GM21529 (cell line): ENCODE results near the gene GPC5.
"Not testable (repeated sequence)": the region's sequence is repeated elsewhere in the genome, so short reads cannot be mapped to it uniquely, and the experiment has no call there.

ENCODE experiments used
- ATAC-seq: cut with Tn5 transposase; IDR thresholded peaks from one replicate; pipeline ENCODE4 v1.9.1; 2021; ENCODE audit not compliant: unreplicated experiment

GPC5 gene

GRCh38 chr13:92224825-92225224 is 826.4 kb downstream of the GPC5 start:
- ATAC-seq = no peak

GRCh38 chr13:92225861-92226260 is 827.4 kb downstream of the GPC5 start:
- no peak for ATAC-seq

- ATAC-seq = no peak
These were observed 834.5 kb downstream of the GPC5 start for GRCh38 chr13:92232871-92233270.

- ATAC-seq = no peak
These were observed 853.3 kb downstream of the GPC5 start for GRCh38 chr13:92251671-92252210.

- ATAC-seq = no peak
These were observed 857.1 kb downstream of the GPC5 start for GRCh38 chr13:92255526-92255925.

DNA sequence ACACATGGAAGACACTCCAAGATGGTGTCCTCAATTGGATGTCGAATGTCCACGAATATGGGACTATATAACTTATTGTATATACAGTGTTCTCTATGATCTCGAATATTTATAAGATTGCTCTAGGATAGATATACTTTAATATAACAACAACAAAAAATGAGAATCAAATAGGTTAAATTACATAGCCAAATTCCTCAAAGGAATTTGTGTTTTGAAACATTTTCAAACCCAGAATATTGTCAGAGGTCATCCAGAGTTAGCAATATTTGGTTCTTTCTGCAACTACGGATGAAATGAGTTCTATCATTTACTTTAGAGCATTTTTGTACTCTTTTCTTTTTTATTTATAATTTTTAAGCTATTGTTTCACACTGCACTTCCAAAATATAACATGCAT is 857.8 kb downstream of the GPC5 start:
- ATAC-seq = no peak

DNA sequence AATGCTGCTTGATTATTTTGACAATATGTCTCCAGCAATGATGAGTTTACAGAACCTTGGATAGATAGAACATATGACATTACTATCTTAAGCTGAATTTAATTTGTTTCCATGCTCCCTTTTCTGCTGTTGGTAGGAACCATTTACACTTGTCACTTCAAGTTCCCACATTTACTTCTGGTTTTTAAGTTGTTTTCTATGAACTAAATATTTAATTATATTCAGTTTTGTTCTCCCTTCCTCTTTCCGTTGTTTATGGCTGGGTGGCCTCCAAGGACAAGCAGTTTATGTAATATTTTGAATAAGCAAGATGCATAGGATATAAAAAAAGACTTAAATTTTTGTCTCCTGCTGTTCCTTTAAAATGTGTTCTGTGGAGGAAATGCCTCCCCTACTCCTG is 860.6 kb downstream of the GPC5 start:
- no peak for ATAC-seq

DNA sequence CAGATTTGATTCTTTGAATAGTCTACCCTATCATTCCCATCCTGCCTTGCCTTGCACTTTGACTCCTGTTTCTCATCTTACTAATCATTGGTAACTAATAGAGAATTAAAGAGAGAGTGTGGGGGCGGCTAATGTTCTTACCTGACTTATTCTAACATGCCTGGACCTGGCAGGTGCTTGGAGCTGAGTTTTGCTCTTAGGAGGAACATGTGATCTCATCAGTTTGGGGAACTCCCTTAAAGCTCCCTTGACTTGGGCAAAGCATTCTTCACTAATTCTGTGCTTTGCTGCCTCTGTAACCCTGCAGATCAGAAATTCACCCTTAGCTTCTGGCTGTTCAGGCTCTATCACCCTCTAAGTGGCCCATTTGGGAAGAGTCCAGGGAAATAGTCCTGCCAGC is 861.1 kb downstream of the GPC5 start:
- no peak for ATAC-seq

DNA sequence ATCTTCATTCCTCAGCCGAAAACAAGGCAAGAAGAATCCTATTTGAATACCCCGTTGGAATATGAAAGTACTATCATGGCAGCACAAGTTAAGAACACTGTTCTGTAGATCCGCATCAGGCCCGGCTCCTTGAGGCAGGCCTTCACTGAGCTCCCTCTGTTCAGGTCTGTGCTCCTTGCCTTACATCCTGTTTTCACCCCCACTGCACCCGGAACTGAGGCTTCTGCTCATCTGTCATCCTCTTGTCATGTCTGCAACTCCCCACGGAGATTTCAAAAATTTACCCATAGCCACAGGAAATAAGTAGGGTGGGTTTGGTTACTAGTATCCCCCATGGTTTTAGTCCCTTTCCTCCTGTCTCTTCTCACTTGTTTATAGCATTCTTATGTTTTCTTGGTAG is 861.9 kb downstream of the GPC5 start:
- no peak for ATAC-seq

- no peak for ATAC-seq
These were observed 863.8 kb downstream of the GPC5 start for GRCh38 chr13:92262100-92262788.

DNA sequence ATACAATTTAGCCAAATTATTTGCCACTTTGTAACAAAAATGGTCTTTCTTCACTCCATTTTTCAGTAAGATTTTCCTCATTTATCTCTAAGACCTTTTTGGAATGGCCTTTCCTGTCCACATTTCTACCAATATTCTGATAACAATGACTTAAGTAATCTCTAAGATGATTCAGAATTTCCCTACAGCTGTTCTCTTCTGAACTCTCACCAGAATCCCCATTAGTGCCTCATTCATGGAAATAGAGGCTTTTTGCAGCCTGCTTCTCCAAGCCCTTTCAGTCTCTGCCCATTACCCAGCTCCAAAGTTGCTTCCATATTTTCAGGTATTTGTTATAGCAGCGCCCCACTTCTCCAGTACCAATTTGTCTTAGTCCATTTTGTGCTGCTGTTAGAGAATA is 867.0 kb downstream of the GPC5 start:
- ATAC-seq = no peak

DNA sequence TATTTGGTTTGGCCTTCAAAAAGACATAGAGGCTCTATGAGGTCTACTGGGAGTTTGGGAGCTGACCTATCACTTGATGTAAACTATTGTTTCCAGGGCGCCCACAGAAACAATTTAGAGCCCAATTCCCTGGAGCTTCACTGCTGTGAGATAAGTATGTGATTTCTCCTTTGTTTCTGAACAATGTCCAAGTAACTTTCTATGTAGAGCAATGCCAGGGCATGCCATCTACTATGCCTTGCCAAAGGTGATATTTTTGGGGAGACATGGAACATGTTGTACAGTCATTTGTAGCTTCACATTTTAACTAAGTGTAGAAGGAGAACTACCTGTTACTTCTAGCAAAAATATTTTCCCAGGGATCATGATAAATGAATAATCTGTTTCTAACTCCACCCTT is 872.6 kb downstream of the GPC5 start:
- no peak for ATAC-seq

- ATAC-seq = no peak
These were observed 873.8 kb downstream of the GPC5 start for GRCh38 chr13:92272177-92272576.

- not testable (repeated sequence) for ATAC-seq
These were observed 882.6 kb downstream of the GPC5 start for GRCh38 chr13:92280986-92281385.

DNA sequence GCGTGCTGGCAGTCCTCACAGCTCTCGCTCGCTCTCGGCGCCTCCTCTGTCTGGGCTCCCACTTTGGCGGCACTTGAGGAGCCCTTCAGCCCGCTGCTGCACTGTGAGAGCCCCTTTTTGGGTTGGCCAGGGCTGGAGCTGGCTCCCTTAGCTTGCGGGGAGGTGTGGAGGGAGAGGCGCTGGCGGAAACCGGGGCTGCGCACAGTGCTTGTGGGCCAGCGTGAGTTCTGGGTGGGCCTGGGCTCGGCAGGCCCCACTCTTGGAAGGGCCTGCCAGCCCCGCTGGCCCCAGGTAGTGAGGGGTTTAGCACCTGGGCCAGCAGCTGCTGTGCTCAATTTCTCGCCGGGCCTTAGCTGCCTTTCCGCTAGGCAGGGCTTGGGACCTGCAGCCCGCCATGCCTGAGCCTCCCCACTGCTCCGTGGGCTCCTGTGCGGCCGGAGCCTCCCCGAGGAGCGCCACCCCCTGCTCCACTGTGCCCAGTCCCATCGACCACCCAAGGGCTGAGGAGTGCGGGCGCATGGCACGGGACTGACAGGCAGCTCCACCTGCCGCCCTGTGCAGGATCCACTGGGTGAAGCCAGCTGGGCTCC is 892.4 kb downstream of the GPC5 start:
- ATAC-seq = not testable (repeated sequence)

- not testable (repeated sequence) for ATAC-seq
These were observed 896.1 kb downstream of the GPC5 start for GRCh38 chr13:92294533-92294932.

DNA sequence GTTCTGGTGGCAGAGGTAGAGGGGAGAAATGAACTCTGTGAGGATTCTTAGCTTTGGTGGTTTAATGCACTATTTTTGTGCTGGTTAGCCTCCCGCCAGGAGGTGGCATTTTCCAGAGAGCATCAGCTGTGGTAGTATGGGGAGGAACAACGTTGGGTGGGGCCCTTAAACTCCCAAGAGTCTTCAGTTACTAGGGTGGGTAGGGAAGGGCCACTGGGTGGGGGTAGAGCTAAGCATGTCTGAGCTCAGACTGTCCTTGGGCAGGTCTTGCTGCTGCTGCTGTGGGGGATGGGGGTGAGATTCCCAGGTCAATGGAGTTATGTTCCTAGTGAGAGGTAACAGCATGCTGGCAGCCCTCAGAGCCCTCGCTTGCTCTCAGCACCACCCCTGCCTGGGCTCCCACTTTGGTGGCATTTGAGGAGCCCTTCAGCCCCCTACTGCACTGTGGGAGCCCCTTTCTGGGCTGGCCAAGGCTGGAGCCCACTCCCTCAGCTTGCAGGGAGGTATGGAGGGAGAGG is 897.8 kb downstream of the GPC5 start:
- ATAC-seq = not testable (repeated sequence)

DNA sequence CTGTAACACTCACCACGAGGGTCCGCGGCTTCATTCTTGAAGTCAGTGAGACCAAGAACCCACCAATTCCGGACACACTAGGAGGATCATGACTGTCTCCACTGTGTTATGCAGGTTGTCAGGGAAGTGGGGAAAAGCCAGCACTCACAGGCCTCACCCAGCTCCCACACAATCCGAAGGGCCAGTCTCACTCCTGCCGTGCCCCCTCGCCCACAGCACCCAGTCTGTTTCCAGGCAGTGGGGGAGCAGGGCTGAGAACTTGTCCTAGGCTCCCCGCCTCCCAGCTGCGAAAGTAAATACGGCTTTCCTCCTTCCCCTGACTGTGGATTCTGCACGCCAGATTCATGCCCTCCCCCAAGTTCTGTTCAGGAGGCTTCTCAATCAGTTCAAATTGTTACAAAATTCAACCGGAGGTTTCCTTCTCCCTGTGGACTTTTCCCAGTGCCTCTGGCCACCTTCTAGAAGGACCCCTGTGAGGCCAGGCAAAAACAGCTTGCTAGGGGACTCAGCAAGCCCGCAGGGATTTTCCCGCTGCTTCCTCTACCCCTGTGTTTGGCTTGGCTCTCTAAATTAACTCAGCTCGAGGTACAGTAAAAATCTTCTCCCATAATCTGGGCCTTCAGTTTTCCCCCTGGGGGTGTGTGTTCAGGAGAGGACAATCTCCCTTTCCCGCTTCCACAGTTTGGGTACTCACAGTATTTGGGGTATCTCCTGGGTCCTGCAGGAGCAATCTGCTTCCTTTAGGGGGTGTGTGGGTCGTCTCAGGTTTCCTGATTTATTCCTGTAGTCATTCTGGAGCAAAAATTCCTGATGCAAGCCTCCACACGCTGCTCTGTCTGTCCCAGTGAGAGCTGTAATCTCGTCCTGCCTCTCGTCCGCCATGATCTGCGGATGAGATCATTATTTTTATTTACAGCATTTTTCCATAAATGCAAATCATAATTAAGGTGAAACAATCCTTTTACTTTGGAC is 899.8 kb downstream of the GPC5 start:
- no peak for ATAC-seq

DNA sequence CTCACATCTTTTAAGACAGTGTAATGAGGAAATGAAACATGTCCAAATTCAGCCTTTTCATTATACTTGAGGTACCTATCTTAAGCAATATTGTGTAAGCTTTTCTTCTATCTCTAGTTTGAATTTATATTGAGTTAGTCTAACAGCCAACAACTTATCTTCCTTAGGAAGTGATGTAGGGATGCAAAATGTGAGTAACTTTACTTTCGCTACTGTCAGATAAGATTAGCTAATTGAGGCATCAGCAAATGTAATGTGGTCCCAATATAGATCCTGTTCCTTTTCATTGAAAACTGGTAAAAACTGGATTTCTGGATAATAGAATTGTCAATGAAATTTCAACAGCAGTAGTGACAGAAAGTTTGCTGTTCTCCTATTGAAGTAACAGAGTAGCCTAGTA is 902.2 kb downstream of the GPC5 start:
- no peak for ATAC-seq

DNA sequence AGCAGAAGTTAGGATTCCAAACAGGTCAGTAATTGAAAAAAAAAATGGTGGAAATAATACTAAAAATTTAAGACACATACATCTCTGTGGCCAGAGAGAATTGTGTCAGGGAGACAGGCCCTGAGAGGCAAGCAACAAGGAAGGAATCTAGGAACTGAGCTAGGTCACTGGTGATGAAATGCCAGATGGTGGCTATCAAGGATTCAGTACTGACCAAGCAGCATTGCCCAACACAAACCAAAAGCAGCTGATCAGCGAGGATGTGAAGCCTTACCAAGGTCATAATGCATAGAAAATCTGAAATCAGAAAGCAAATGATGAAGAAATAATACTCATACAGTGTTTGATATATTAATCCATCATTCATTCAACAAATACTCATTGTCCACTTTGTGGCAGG is 905.0 kb downstream of the GPC5 start:
- no peak for ATAC-seq

DNA sequence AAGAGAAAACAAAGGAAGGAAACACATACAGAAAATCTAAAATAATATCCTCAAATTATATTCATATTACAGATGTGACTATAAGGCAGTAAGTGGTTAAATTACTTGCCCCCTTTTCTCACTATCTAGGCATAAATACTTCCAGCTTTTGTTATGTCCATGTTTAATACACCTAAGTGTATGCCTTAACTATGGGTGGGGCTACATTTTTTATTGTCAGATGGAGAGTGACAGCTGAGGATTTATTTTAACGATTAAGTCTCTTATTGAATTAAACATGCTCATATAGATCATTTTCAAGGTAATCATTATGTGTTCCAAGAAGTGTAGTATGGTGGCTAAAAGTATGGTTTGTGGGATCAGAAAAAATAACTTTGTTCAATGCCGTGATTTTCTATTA is 909.3 kb downstream of the GPC5 start:
- no peak for ATAC-seq
